ENCODE results near the gene MMP13.
"Not testable (repeated sequence)": the region's sequence is repeated elsewhere in the genome, so short reads cannot be mapped to it uniquely, and the experiment has no call there.

Gene MMP13

DNA sequence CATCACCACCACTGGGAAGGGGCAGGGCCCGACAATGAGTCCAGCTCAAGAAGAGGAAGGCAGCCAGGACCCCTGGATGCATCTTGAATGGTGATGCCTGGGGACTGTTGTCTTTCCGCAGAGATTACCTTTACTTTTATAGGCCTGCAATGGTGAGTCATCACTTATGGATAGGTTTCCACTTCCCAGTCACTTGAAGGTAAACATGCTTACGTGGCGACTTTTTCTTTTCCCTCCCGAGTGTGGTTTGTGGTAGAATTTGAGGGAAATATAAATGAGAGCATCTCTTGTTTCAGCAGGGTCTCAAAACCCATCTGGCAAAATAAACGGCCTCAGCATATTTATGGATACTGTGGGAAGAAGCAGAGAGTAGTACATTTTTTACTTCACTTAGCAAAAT lies at the start of gene MMP13:
TSS of gene MMP13 (minus strand) at position 109 of the 400 bp plus-strand sequence. CDS start at position 82, 27 bp downstream.
- DNase-seq (ENCODE audit: low read depth), result no peak

DNA sequence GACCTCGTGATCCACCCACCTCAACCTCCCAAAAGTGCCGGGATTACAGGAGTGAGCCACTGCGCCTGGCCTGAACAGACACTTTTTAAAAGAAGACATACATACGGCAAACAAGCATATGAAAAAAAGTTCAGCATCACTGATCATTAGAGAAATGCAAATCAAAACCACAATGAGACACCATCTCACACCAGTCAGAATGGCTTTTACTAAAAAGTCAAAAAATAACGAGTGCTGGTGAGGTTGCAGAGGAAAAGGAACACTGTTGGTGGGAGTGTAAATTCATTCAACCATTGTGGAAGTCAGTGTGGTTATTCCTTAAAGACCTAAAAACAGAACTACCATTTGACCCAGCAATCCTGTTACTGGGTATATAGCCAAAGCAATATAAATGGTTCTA lies 48.7 kb upstream of the MMP13 start:
- H3K4me3 ChIP-seq (ENCODE audit: low read depth, low read length); DNase-seq (ENCODE audit: low read depth): not testable (repeated sequence)

More for the DNA sequence above, at the start of gene MMP13:
- no peak within 1 kb of the TSS for H3K4me3 ChIP-seq (ENCODE audit: low read depth, low read length)

- no peak overlapping the region for H3K4me3 ChIP-seq (ENCODE audit: low read depth, low read length)
- peak; percentile 36 for DNase-seq (ENCODE audit: low read depth)
These were observed 38.6 kb upstream of the MMP13 start for GRCh38 chr11:102994105-102994504.

- no peak for DNase-seq (ENCODE audit: low read depth)
- H3K4me3 ChIP-seq (ENCODE audit: low read depth, low read length), result no peak overlapping the region
These were observed 36.2 kb upstream of the MMP13 start for GRCh38 chr11:102991776-102992175.

DNA sequence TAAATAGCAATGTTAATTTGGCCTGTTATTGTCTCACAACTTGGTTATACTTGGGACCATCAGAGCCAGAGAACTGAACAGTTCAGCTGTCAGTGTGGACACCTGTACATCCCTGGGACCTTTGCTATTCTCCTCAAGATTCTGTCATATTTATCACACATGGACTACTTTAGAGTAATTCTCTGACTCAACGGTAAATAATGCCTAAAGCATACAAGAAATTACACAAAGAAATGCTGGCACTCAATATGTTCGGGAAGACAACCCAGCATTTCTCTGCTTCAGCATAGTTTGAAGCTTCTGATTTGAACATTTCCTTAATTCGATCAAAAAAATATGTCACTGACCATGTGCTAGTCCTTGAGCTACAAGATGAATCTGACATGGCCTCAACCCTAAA lies 34.6 kb upstream of the MMP13 start:
- DNase-seq (ENCODE audit: low read depth), result no peak
- no peak overlapping the region for H3K4me3 ChIP-seq (ENCODE audit: low read depth, low read length)

GRCh38 chr11:102989379-102990047 lies 34.0 kb upstream of the MMP13 start:
- no peak overlapping the region for H3K4me3 ChIP-seq (ENCODE audit: low read depth, low read length)
- no peak for DNase-seq (ENCODE audit: low read depth)

GRCh38 chr11:102986815-102987214 lies 31.3 kb upstream of the MMP13 start:
- no peak overlapping the region for H3K4me3 ChIP-seq (ENCODE audit: low read depth, low read length)
- DNase-seq (ENCODE audit: low read depth), result peak; percentile 26

DNA sequence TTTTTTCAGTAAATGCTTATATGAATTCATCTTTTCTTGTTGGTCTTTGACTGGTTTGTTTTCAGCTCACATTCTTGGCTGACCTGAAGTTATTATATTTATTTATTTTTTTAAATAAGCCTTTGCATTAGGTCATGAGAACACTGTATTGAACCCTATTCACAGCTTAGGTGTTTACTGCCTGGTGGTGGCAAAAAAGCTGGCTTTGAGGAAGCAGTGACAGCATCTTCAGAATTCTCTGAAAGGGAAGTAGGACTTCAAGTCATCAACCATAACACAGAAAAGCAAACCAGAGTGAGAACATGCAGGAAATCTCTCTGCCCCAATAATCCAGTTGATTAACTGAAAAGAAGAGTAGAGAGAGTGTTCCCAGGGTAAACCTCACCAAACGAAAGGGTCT lies 30.3 kb upstream of the MMP13 start:
- no peak for DNase-seq (ENCODE audit: low read depth)
- H3K4me3 ChIP-seq (ENCODE audit: low read depth, low read length), result no peak overlapping the region

DNA sequence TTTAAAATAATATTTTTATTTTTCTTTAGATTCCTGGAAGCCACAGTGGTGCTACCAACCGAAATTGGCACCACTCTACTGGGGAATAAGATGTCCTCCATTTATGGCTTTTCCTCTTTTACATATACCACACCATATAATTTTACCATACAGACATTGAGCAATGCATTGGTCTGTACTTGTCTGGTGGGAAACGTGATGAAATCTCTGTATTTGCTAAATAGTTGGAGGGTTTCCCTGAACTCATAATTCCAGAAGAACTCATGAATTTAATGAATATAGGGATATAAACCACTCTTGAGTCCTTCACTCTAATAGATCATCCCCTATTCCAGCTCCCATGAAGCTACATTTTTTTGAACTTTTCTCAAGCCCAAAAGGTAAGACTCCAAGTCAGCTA lies 28.0 kb upstream of the MMP13 start:
- DNase-seq (ENCODE audit: low read depth), result peak; percentile 19
- H3K4me3 ChIP-seq (ENCODE audit: low read depth, low read length), result no peak overlapping the region

- no peak for DNase-seq (ENCODE audit: low read depth)
These were observed 25.9 kb upstream of the MMP13 start for GRCh38 chr11:102981324-102981910.

DNA sequence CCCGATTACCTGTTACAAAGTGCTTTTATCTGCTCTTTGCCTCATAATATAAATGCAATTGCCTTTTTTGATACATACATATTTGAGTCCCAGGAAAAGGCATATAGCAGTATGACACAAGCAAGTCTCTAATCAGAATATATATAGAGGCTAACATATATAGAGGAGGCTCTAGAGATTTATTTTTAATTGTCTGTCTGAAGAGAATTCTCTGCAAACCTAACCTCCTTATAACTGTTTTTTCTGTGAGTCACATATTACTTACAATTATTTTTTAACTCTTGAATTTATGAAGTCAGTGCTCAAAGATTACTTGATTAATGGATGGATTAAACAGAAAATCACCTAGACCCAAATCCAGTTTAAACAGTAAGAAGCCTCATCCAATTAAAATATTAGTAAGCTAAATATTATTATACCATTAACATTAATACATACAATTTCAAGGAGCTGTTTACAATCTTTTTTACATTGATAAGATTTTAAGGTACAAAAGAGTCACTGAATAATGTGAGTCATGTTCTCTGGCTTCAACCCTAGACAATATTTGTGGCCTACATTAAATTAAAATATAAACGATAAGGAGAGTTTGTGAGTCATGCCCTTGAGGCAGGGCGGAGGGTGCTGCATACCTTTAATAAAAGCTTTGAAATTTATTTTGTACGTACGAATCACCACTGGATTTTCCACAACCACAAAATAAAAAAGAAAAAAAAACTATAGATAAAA lies 19.2 kb upstream of the MMP13 start:
- DNase-seq (ENCODE audit: low read depth), result no peak
- no peak overlapping the region for H3K4me3 ChIP-seq (ENCODE audit: low read depth, low read length)

More at GRCh38 chr11:102981324-102981910, 25.9 kb upstream of the MMP13 start:
- no peak overlapping the region for H3K4me3 ChIP-seq (ENCODE audit: low read depth, low read length)

GRCh38 chr11:102973698-102974097 lies 18.2 kb upstream of the MMP13 start:
- not testable (repeated sequence) for H3K4me3 ChIP-seq (ENCODE audit: low read depth, low read length); DNase-seq (ENCODE audit: low read depth)

DNA sequence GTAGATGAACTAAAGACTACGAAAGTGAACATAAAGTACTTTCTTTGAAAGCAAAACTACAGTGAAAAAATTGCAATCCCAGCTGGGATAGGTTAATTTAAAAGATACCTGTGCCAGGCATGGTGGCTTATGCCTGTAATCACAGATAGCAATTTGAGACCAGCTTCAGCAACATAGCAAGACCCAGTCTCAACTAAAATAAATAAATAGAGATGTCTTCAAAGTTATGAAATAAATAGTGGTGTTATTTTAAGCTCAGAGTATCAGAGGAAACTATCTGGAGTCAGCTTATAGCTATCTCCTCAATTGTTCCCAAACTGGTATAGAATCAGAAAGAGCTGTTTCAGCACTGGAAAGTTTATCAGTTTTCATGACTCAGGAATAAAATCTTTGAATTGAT lies 17.3 kb upstream of the MMP13 start:
- no peak for DNase-seq (ENCODE audit: low read depth)
- H3K4me3 ChIP-seq (ENCODE audit: low read depth, low read length), result no peak overlapping the region

GRCh38 chr11:102971766-102972165 lies 16.2 kb upstream of the MMP13 start:
- DNase-seq (ENCODE audit: low read depth), result no peak
- H3K4me3 ChIP-seq (ENCODE audit: low read depth, low read length), result no peak overlapping the region

DNA sequence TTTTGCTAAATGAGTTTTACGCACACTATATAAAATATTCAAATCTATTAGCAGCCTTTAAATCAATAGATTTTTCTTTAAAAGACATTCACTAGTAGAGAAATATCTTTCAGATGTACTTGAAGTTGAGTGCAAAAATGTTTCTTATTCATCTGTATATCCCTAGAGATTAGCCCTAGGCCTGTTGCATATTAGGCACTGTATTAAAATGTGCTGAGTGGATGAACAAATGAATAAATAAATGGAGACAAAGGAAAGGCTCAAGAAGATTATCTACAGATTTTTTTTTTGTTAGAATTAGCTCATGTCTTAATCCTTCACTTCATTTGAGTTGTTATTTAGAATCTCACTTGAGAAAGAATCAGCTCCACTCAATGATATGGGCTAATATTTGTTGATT lies 12.0 kb upstream of the MMP13 start:
- no peak for DNase-seq (ENCODE audit: low read depth)
- no peak overlapping the region for H3K4me3 ChIP-seq (ENCODE audit: low read depth, low read length)

- no peak for DNase-seq (ENCODE audit: low read depth)
- H3K4me3 ChIP-seq (ENCODE audit: low read depth, low read length), result no peak overlapping the region
These were observed 10.5 kb upstream of the MMP13 start for GRCh38 chr11:102966011-102966410.

GRCh38 chr11:102964867-102965266 lies 9.3 kb upstream of the MMP13 start:
- no peak overlapping the region for H3K4me3 ChIP-seq (ENCODE audit: low read depth, low read length)
- no peak for DNase-seq (ENCODE audit: low read depth)

- H3K4me3 ChIP-seq (ENCODE audit: low read depth, low read length), result no peak overlapping the region
- DNase-seq (ENCODE audit: low read depth), result no peak
These were observed 2.4 kb upstream of the MMP13 start for GRCh38 chr11:102957953-102958352.

DNA sequence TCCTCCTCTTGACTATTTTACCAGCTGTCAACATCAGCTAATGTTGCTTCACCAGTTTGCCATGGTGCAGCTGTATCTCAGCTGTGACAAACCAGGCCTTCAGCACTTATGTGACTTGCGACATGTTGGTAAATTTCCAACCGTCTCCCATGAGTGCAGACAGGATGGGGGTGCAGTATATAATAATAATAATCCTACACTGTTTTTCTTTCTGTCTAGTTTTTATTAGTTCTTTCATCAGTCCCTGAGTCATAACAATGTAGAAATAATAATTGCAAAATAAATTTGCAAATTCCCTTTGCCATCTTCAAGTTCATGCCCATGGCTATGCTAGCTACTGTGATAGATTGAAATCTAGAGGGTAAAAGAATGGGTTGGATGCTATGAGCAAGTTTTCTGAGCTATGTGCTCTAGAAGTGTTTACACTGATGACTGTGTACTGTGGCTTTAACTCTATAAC lies 4.9 kb downstream of the MMP13 start:
- peak; percentile 68 for DNase-seq (ENCODE audit: low read depth)
- H3K4me3 ChIP-seq (ENCODE audit: low read depth, low read length), result no peak overlapping the region

DNA sequence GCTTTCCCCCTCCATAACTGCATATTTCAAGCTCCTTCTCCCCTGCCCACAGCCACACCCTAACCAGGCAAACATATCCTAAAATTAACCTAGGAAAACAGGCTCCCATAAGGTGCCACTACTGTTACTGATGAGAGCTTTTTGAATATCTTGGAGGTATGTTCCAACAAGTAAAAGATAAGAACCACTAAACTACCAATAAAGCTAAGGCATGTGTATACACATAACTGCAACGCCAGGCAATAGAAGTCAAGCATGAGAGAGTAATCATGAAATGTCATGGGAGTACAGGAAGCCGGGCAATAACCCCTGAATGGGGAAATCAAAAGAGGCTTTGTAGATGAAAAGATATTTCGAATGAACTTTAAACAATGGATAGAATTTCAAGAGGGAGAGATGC lies 9.3 kb downstream of the MMP13 start:
- H3K4me3 ChIP-seq (ENCODE audit: low read depth, low read length), result no peak overlapping the region
- no peak for DNase-seq (ENCODE audit: low read depth)
